Measurements from ENCODE around the gene ABCE1. TPM values are rescaled to one million over a fixed set of nuclear protein-coding genes. Genes with fewer than 3 reads are reported as not detected.

ABCE1 gene
- total RNA-seq, 1 donor: 144 TPM

GRCh38 chr4:145061318-145061920 is 36.7 kb upstream of the ABCE1 start:
- TF ChIP-seq, protein P1, sequence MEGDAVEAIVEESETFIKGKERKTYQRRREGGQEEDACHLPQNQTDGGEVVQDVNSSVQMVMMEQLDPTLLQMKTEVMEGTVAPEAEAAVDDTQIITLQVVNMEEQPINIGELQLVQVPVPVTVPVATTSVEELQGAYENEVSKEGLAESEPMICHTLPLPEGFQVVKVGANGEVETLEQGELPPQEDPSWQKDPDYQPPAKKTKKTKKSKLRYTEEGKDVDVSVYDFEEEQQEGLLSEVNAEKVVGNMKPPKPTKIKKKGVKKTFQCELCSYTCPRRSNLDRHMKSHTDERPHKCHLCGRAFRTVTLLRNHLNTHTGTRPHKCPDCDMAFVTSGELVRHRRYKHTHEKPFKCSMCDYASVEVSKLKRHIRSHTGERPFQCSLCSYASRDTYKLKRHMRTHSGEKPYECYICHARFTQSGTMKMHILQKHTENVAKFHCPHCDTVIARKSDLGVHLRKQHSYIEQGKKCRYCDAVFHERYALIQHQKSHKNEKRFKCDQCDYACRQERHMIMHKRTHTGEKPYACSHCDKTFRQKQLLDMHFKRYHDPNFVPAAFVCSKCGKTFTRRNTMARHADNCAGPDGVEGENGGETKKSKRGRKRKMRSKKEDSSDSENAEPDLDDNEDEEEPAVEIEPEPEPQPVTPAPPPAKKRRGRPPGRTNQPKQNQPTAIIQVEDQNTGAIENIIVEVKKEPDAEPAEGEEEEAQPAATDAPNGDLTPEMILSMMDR (IDR thresholded peaks at IDR 0.05; ENCODE audit: insufficient read depth, low read length): peak; percentile 38
- H3K4me3 ChIP-seq (ENCODE audit: low read depth, low read length): no peak overlapping the region
- peak; percentile 85 for DNase-seq (ENCODE audit: low read depth)

DNA sequence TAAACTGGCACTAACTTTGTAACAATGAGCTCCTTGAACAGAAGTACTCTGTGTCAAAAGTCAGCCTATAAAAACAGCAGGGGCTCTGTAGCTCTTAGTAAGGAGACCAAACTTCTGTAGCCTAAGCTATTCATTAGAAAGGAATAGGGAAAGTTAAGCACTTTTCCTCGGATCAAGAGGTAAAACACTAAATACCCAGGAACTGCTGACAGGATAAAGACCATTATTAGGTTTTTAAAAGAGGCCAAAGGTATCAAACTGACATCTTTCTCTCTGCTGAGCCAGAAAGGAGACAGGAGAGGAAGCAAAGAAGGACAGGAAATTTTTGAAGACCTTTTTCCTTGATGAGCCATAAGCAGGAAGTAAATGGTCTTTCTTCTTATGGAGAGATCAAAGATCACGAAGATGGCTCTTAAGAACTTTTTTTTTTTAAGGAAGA is 32.0 kb upstream of the ABCE1 start:
- no peak overlapping the region for H3K4me3 ChIP-seq (ENCODE audit: low read depth, low read length)
- DNase-seq (ENCODE audit: low read depth): no peak
- TF ChIP-seq, protein P1 (IDR thresholded peaks at IDR 0.05; ENCODE audit: insufficient read depth, low read length): no peak

GRCh38 chr4:145069361-145069760 is 28.8 kb upstream of the ABCE1 start:
- TF ChIP-seq, protein P1 (IDR thresholded peaks at IDR 0.05; ENCODE audit: insufficient read depth, low read length): no peak
- H3K4me3 ChIP-seq (ENCODE audit: low read depth, low read length): no peak overlapping the region
- DNase-seq (ENCODE audit: low read depth): peak; percentile 32

- DNase-seq (ENCODE audit: low read depth): no peak
- TF ChIP-seq, protein P1 (IDR thresholded peaks at IDR 0.05; ENCODE audit: insufficient read depth, low read length): no peak
- no peak overlapping the region for H3K4me3 ChIP-seq (ENCODE audit: low read depth, low read length)
Measured at GRCh38 chr4:145071560-145071959, 26.6 kb upstream of the ABCE1 start.

GRCh38 chr4:145075742-145076468 is 22.2 kb upstream of the ABCE1 start:
- TF ChIP-seq, protein P1 (IDR thresholded peaks at IDR 0.05; ENCODE audit: insufficient read depth, low read length): no peak
- no peak overlapping the region for H3K4me3 ChIP-seq (ENCODE audit: low read depth, low read length)
- no peak for DNase-seq (ENCODE audit: low read depth)

GRCh38 chr4:145076469-145076855 is 21.6 kb upstream of the ABCE1 start:
- peak; percentile 12 for DNase-seq (ENCODE audit: low read depth)
- TF ChIP-seq, protein P1 (IDR thresholded peaks at IDR 0.05; ENCODE audit: insufficient read depth, low read length): no peak
- no peak overlapping the region for H3K4me3 ChIP-seq (ENCODE audit: low read depth, low read length)
